SU-DHL-6 (cell line): ENCODE data around the gene NEUROG1.

Experiments used
- H2AFZ ChIP-seq: fragments of 200-600 bp; sonication (generic); 2 replicates; pipeline ENCODE4 v1.6.1; 2014; ENCODE audit warnings: low read depth, mild to moderate bottlenecking, moderate library complexity, mixed read lengths, antibody characterized with exemption, low read length; ENCODE audit not compliant: severe bottlenecking
- H3F3A ChIP-seq: fragments of 200-600 bp; shearing (Covaris generic); 2 replicates; pipeline ENCODE4 v1.6.0; 2016; ENCODE audit warnings: antibody characterized with exemption, mild to moderate bottlenecking; ENCODE audit not compliant: insufficient read depth
- H3K27ac ChIP-seq: fragments of 200-600 bp; sonication (generic); 2 replicates; pipeline ENCODE4 v1.5.1; 2016; ENCODE audit warnings: low read depth, mild to moderate bottlenecking, low read length, moderate library complexity, mixed read lengths
- H3K27me3 ChIP-seq: fragments of 200-600 bp; sonication (generic), shearing (Covaris generic); 2 replicates; pipeline ENCODE4 v1.6.0; 2014; ENCODE audit warnings: mild to moderate bottlenecking, low read length
- H3K36me3 ChIP-seq: fragments of 200-600 bp; sonication (generic); 2 replicates; pipeline ENCODE4 v1.6.1; 2014; ENCODE audit warnings: mild to moderate bottlenecking, low read length, mixed read lengths
- H3K4me2 ChIP-seq: fragments of 300-600, 200-600 bp; shearing (Covaris generic), sonication (generic); 2 replicates; pipeline ENCODE4 v1.6.0; 2014; ENCODE audit warnings: low read length, low read depth, mild to moderate bottlenecking; ENCODE audit not compliant: poor library complexity, severe bottlenecking
- H3K4me3 ChIP-seq: fragments of 200-600 bp; sonication (generic); 2 replicates; pipeline ENCODE4 v1.5.1; 2014; ENCODE audit warnings: antibody characterized with exemption, low read length, mild to moderate bottlenecking, mixed read lengths; ENCODE audit not compliant: insufficient read depth, poor library complexity, severe bottlenecking
- H3K79me2 ChIP-seq: fragments of 200-600 bp; sonication (generic); 2 replicates; pipeline ENCODE4 v1.6.1; 2014; ENCODE audit warnings: mild to moderate bottlenecking, low read length, moderate library complexity; ENCODE audit not compliant: insufficient read depth
- H3K9ac ChIP-seq: fragments of 200-600 bp; sonication (generic); 2 replicates; pipeline ENCODE4 v1.7.0; 2014; ENCODE audit warnings: mild to moderate bottlenecking, low read length
- H3K9me2 ChIP-seq: fragments of 200-600 bp; sonication (generic); replicated peaks from 2 replicates; pipeline ENCODE4 v1.6.1; 2014; ENCODE audit warnings: low read length; ENCODE audit not compliant: insufficient read depth
- H3K9me3 ChIP-seq: fragments of 200-600 bp; sonication (generic); 2 replicates; pipeline ENCODE4 v1.6.1; 2014; ENCODE audit warnings: low read length, mixed read lengths; ENCODE audit not compliant: insufficient read depth
- H4K20me1 ChIP-seq: fragments of 200-600 bp; sonication (generic); 2 replicates; pipeline ENCODE4 v1.6.1; 2014; ENCODE audit warnings: low read depth, mild to moderate bottlenecking, antibody characterized with exemption, low read length, moderate library complexity, mixed read lengths
- EZH2phosphoT487 ChIP-seq: fragments of 200-600 bp; sonication (generic), shearing (Covaris generic); conservative IDR thresholded peaks from 2 replicates; pipeline ENCODE4 v1.6.1; 2018; ENCODE audit warnings: mild to moderate bottlenecking, antibody characterized with exemption, low read length, moderate library complexity, mixed read lengths
- TF ChIP-seq, protein P1 (sequence below): fragments of 200-600 bp; sonication (generic); IDR thresholded peaks from one replicate; pipeline ENCODE4 v1.5.1; 2017; ENCODE audit warnings: antibody characterized with exemption, mild to moderate bottlenecking, low read length, moderate library complexity; ENCODE audit not compliant: insufficient read depth, poor library complexity, severe bottlenecking

Gene NEUROG1

DNA sequence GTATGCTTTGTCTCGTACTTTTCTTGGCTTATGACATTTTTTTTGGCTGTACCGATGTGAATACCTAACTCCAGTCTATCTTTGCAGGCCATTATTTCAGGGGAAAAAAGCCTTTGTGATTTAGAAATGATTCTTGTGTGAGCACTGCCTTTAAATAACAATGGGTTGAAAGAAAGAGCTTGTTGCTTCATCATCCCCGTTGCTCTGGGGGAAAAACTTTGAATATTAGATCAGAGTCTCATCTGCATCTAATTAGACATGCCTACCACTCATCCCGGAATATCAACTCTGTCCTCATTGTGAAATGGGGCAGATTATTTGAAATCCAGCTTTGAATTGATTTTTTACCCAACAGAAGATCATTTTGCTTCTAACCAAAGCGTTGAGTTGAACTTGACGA, 29.5 kb upstream of the NEUROG1 start:
- Histone ChIP-seq H3K4me3 (no peak overlapping the region), H3K4me2 (no peak overlapping the region), H3K36me3 (no peaks in the 10 kb centered on the region), H3K79me2 (no peaks in the 10 kb centered on the region), H3K27ac (no peak overlapping the region), H4K20me1 (no peaks in the 10 kb centered on the region), H3K9me3 (no peaks in the 10 kb centered on the region), H3K9ac (no peak overlapping the region), H3K27me3 (no peaks in the 10 kb centered on the region), H3K9me2 (no peaks in the 10 kb centered on the region), H3F3A (no peaks in the 10 kb centered on the region), H2AFZ (no peak overlapping the region)
- TF ChIP-seq EZH2phosphoT487 = no peak
- TF ChIP-seq, protein P1, sequence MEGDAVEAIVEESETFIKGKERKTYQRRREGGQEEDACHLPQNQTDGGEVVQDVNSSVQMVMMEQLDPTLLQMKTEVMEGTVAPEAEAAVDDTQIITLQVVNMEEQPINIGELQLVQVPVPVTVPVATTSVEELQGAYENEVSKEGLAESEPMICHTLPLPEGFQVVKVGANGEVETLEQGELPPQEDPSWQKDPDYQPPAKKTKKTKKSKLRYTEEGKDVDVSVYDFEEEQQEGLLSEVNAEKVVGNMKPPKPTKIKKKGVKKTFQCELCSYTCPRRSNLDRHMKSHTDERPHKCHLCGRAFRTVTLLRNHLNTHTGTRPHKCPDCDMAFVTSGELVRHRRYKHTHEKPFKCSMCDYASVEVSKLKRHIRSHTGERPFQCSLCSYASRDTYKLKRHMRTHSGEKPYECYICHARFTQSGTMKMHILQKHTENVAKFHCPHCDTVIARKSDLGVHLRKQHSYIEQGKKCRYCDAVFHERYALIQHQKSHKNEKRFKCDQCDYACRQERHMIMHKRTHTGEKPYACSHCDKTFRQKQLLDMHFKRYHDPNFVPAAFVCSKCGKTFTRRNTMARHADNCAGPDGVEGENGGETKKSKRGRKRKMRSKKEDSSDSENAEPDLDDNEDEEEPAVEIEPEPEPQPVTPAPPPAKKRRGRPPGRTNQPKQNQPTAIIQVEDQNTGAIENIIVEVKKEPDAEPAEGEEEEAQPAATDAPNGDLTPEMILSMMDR = no peak

DNA sequence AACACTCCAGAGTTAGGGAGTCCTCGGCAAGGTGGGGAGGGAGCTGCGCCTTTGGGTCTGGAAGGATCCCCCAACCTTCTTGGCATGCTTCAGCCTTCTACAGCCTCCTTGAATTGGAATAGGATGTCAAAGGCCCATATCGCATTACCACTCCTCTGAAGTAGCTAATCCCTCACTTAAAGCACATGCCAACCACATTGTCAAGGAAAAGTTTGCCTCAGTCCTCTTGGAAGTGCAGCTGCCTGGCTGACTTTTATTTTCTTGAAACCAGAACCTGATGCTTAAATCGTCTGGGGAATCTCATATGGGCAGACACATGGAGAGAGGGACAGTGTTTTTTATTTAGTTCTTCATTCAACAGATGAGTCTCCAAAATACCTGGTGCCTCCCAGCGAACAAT, 28.6 kb upstream of the NEUROG1 start:
- no peaks in the 10 kb centered on the region for H3K79me2 ChIP-seq
- H3K27me3 ChIP-seq = no peaks in the 10 kb centered on the region
- TF ChIP-seq, protein P1 = no peak
- no peak for TF ChIP-seq EZH2phosphoT487
- no peaks in the 10 kb centered on the region for H3K9me3 ChIP-seq
- no peaks in the 10 kb centered on the region for H3F3A ChIP-seq
- H4K20me1 ChIP-seq = no peaks in the 10 kb centered on the region
- no peak overlapping the region for H3K27ac ChIP-seq
- H2AFZ ChIP-seq = no peak overlapping the region
- H3K9me2 ChIP-seq = no peaks in the 10 kb centered on the region
- H3K4me2 ChIP-seq = no peak overlapping the region
- no peak overlapping the region for H3K4me3 ChIP-seq
- H3K36me3 ChIP-seq = no peaks in the 10 kb centered on the region
- no peak overlapping the region for H3K9ac ChIP-seq

DNA sequence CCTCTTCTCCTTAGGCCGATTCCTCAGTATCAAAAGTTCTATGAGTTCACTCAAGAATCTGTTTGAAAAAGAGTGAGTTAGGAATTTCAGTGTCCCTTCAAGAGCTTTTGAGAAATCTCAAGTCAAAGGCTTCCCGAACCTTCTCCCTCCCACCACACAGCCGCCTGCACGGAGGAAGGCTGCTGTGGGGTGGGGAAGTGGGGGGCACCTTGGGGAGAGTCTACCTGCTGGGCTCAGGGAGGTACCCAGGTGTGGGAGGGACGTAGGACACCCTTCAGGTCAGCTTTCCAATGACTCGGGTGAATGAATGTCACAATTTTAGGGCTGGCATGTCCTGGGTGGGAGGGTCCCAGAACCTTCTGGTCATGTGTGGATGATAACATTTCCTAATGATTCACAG, 25.5 kb upstream of the NEUROG1 start:
- Histone ChIP-seq H3K9me3 (no peaks in the 10 kb centered on the region), H2AFZ (peak overlapping the region; percentile 89), H3K27me3 (no peaks in the 10 kb centered on the region), H3K36me3 (no peaks in the 10 kb centered on the region), H4K20me1 (no peaks in the 10 kb centered on the region), H3K79me2 (no peaks in the 10 kb centered on the region), H3K4me3 (no peak overlapping the region), H3K9ac (no peak overlapping the region), H3K27ac (no peak overlapping the region), H3K9me2 (no peaks in the 10 kb centered on the region), H3F3A (no peaks in the 10 kb centered on the region), H3K4me2 (peak overlapping the region; percentile 29)
- TF ChIP-seq, protein P1 = no peak
- no peak for TF ChIP-seq EZH2phosphoT487

DNA sequence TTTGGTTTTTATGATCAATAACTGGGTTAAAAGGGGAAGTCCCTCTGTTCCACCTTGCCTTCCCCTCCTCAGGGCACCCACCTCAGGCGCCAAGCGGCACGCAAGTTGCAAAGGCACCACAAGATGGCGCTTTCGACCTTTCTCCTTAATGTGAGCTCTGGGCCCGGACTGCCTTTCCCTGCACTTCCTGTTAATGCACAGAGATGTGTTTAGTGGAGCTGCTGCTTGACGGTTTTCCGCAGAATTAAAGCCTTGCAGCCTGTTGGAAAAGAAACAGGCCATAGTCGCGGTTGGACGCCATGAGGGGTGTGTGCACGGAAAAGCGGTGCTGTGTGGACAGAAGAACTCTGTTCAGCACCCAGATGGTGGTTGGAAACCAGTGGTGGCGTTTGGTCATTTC, 25.1 kb upstream of the NEUROG1 start:
- Histone ChIP-seq H3K27ac (no peak overlapping the region), H3K4me2 (peak overlapping the region; percentile 29), H3K9me2 (no peaks in the 10 kb centered on the region)

More for the DNA sequence above, 25.1 kb upstream of the NEUROG1 start:
- Histone ChIP-seq H3K27me3 (0 out of 2 replicates have a peak, but pooled peaks cover under 1% of the 10 kb centered on the region), H3K36me3 (no peaks in the 10 kb centered on the region), H3K79me2 (no peaks in the 10 kb centered on the region), H4K20me1 (no peaks in the 10 kb centered on the region), H3K9ac (no peak overlapping the region), H2AFZ (peak overlapping the region; percentile 89), H3K9me3 (no peaks in the 10 kb centered on the region), H3F3A (no peaks in the 10 kb centered on the region), H3K4me3 (no peak overlapping the region)
- TF ChIP-seq EZH2phosphoT487 = no peak
- TF ChIP-seq, protein P1 = peak; percentile 85
